ENCODE results near the gene RBMS3. TPM values are rescaled to one million over a fixed set of nuclear protein-coding genes. Genes with fewer than 3 reads are reported as not detected.

The RBMS3 gene
- total RNA-seq, 2 donors from 2014 or later, result 27.3 to 51.4 TPM

DNA sequence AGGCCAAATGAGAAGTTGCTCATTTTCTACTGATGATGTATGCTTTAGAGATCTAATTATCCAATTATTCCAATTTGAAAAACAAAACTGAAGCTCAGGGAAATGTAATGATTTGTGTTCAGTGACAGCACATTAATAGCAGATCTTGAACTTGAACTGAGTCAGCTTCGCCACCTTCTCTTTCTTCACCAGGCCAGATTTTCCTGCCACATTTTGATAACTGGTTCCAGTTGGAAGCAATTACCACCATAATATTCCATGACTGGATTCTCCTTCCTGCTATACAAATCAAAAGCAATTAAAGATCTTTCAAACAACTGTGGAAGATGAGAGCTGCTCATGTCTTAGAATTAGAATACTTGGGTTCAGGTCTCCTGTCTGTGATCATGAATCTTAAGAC lies 334.1 kb downstream of the RBMS3 start:
- TF ChIP-seq CTCF (IDR thresholded peaks at IDR 0.05), result no peak
- Histone ChIP-seq H3K27me3 (no peaks in the 10 kb centered on the region), H3K9me3 (no peaks in the 10 kb centered on the region), H3K36me3 (no peaks in the 10 kb centered on the region), H3K4me3 (no peak overlapping the region), H3K4me1 (peaks cover 0 to 10% of the 10 kb centered on the region in 2 donors), H3K27ac (no peak overlapping the region)
- no peak for DNase-seq (ENCODE audit: low spot score)

DNA sequence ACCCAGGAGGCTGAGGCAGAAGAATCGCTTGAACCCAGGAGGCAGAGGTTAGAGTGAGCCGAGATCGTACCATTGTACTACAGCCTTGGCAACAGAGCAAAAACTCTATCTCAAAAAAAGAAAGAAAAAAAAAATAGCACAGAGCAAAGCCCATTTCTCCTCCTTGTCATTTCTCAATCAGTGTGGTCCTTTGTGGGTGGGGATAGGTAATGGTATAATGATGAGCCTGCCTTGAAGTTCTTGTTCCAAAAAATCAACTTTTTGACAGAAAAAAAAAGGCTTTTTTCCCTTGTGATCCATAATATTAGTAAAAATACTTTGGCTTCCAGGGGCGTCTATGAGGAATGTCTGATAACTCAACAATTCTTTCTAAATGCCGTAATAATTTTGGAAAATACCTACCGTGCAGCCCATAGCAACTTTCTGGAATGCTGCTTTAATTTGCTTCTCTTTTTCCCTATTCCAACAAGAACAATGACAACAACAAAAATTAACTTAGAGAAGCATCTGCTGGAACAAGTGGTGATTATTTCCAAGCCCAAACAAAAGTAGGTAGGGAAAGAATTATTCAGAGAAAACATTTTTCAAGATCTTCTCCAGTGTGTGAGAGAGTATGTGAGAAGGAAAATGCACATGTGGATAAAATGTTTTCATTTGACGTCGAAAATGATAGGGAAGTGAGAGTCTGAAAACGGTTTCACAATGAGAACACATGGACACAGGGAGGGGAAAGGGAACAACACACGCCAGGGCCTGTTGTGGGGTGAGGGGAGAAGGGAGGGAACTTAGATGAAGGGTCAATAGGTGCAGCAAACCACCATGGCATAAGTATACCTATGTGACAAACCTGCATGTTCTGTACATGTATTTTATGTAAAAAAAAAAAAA lies 337.8 kb downstream of the RBMS3 start:
- no peaks in the 10 kb centered on the region for H3K9me3 ChIP-seq
- H3K36me3 ChIP-seq, result no peaks in the 10 kb centered on the region
- no peak for DNase-seq (ENCODE audit: low spot score)
- peaks cover 0 to 10% of the 10 kb centered on the region in 2 donors for H3K4me1 ChIP-seq
- TF ChIP-seq CTCF (IDR thresholded peaks at IDR 0.05), result no peak
- H3K27ac ChIP-seq, result peak overlapping the region; percentile 6 to 57
- no peaks in the 10 kb centered on the region for H3K27me3 ChIP-seq
- H3K4me3 ChIP-seq, result no peak overlapping the region

DNA sequence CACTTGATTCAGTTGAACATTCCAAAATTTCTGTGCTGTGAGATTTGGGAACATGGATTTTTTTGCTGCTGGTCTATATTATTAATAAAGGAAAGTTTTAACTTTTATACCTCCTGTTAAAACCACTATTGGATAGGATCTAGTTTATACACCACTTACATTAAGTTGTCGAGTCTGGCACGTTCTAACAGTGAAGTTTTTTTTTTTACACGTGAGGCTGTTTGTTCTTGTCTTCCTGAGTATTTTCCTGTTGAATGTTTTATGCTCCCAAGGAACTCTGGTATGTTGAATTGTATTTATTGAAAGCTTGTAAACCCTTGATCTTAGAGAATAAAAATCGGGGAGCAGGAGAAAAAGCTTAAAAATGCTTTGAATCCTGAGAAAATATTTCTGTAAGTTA lies 338.8 kb downstream of the RBMS3 start:
- H3K27ac ChIP-seq, result no peak overlapping the region
- no peak for TF ChIP-seq CTCF (IDR thresholded peaks at IDR 0.05)
- H3K9me3 ChIP-seq, result no peaks in the 10 kb centered on the region
- peaks cover 0 to 10% of the 10 kb centered on the region in 2 donors for H3K4me1 ChIP-seq
- no peak overlapping the region for H3K4me3 ChIP-seq
- H3K36me3 ChIP-seq, result no peaks in the 10 kb centered on the region
- no peaks in the 10 kb centered on the region for H3K27me3 ChIP-seq
- DNase-seq (ENCODE audit: low spot score), result no peak

- Histone ChIP-seq H3K36me3 (no peaks in the 10 kb centered on the region), H3K9me3 (no peaks in the 10 kb centered on the region), H3K27me3 (no peaks in the 10 kb centered on the region), H3K4me1 (peaks cover 0 to 4% of the 10 kb centered on the region in 2 donors), H3K27ac (no peak overlapping the region), H3K4me3 (no peak overlapping the region)
- DNase-seq (ENCODE audit: low spot score), result no peak
- TF ChIP-seq CTCF (IDR thresholded peaks at IDR 0.05), result no peak
Observed at GRCh38 chr3:29627136-29628117, 346.6 kb downstream of the RBMS3 start.

DNA sequence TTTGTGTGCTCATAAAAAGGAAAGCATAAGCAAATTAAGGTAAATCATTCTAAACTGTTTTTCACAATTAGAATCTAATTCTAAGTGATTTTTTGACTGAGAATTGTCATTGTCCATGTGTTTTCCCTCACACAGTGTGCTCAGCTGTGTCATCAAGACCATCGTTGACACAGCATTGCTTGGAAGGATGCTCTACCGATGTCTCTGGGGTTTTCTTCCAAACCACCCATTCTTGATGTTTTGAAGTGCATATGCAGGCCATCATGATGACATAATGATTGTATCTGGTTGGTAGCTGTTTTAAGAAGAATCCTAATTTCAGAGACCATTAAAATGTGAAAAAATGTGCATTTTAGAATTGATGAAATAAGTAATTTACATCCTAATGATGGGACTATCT lies 347.9 kb downstream of the RBMS3 start:
- no peak for TF ChIP-seq CTCF (IDR thresholded peaks at IDR 0.05)
- Histone ChIP-seq H3K27ac (no peak overlapping the region), H3K4me3 (no peak overlapping the region), H3K9me3 (no peaks in the 10 kb centered on the region), H3K27me3 (no peaks in the 10 kb centered on the region), H3K4me1 (peaks cover 0 to 4% of the 10 kb centered on the region in 2 donors), H3K36me3 (no peaks in the 10 kb centered on the region)
- no peak for DNase-seq (ENCODE audit: low spot score)
